K562 (cell line): ENCODE results near the gene CDC5L. TPM values are rescaled to one million over a fixed set of nuclear protein-coding genes. Genes with fewer than 3 reads are reported as not detected.

Experiments used
- ELF2 ChIP-seq: fragments of 250-450 bp; sonication (Bioruptor Pico); IDR thresholded peaks from 2 replicates; pipeline ENCODE4 v1.5.0; 2021; ENCODE audit warnings: mild to moderate bottlenecking
- LCOR ChIP-seq: sonication (generic); formaldehyde crosslinking; IDR thresholded peaks from 2 replicates; pipeline ENCODE4 v1.8.0; 2022; ENCODE audit warnings: mild to moderate bottlenecking, missing genetic modification reagents
- PHB2 ChIP-seq: fragments of 450-650 bp; IDR thresholded peaks from 2 replicates; pipeline ENCODE4 v1.6.1; 2017; ENCODE audit warnings: low read depth
- SMARCB1 ChIP-seq: IDR thresholded peaks from 2 replicates; pipeline ENCODE4 v1.6.1; 2011; ENCODE audit warnings: improper control_type of control experiment, low read depth; ENCODE audit not compliant: insufficient read length
- polyA plus RNA-seq, 8 experiments: library from polyadenylated mRNA; depleted of rRNA in 4 of 8; stranded (reverse) in 5 of 8; unstranded in 3 of 8; fragments of >200 nt; fragmentation: Nextera tagmentation in 2 of 8; fragmentation: Illumina TruSeq in 1 of 8; extraction: Ambion mirVana in 2 of 8; extraction: Trizol in 1 of 8; gene quantifications; 2 replicates each; pipeline versions ENCODE4 v1.2.1 to v1.2.3, GENCODE V29; 2011 to 2014; ENCODE audit warnings: inconsistent platforms in 1 of 8, missing spikeins in 1 of 8
- total RNA-seq, 7 experiments: library from RNA; depleted of rRNA in 6 of 7; stranded (reverse); fragments of >200 nt in 6 of 7; fragmentation: Illumina TruSeq in 2 of 7; extraction: Trizol in 2 of 7; gene quantifications; 2 replicates each; pipeline versions ENCODE4 v1.2.1 to v1.2.3, GENCODE V29; 2011 to 2021; ENCODE audit warnings: low replicate concordance in 1 of 7
- TF ChIP-seq, protein P1 (sequence below): fragments of 450-650 bp; IDR thresholded peaks from 2 replicates; pipeline ENCODE4 v1.6.1; 2016; ENCODE audit warnings: mild to moderate bottlenecking, moderate library complexity

CDC5L gene
- total and polyA plus RNA-seq, 9 of the 15 experiments (the other 6 are each of a cell fraction or from before 2014, with no cell fraction given) = 22.3 to 44.2 (median 30.8) TPM

- TF ChIP-seq, protein P1, sequence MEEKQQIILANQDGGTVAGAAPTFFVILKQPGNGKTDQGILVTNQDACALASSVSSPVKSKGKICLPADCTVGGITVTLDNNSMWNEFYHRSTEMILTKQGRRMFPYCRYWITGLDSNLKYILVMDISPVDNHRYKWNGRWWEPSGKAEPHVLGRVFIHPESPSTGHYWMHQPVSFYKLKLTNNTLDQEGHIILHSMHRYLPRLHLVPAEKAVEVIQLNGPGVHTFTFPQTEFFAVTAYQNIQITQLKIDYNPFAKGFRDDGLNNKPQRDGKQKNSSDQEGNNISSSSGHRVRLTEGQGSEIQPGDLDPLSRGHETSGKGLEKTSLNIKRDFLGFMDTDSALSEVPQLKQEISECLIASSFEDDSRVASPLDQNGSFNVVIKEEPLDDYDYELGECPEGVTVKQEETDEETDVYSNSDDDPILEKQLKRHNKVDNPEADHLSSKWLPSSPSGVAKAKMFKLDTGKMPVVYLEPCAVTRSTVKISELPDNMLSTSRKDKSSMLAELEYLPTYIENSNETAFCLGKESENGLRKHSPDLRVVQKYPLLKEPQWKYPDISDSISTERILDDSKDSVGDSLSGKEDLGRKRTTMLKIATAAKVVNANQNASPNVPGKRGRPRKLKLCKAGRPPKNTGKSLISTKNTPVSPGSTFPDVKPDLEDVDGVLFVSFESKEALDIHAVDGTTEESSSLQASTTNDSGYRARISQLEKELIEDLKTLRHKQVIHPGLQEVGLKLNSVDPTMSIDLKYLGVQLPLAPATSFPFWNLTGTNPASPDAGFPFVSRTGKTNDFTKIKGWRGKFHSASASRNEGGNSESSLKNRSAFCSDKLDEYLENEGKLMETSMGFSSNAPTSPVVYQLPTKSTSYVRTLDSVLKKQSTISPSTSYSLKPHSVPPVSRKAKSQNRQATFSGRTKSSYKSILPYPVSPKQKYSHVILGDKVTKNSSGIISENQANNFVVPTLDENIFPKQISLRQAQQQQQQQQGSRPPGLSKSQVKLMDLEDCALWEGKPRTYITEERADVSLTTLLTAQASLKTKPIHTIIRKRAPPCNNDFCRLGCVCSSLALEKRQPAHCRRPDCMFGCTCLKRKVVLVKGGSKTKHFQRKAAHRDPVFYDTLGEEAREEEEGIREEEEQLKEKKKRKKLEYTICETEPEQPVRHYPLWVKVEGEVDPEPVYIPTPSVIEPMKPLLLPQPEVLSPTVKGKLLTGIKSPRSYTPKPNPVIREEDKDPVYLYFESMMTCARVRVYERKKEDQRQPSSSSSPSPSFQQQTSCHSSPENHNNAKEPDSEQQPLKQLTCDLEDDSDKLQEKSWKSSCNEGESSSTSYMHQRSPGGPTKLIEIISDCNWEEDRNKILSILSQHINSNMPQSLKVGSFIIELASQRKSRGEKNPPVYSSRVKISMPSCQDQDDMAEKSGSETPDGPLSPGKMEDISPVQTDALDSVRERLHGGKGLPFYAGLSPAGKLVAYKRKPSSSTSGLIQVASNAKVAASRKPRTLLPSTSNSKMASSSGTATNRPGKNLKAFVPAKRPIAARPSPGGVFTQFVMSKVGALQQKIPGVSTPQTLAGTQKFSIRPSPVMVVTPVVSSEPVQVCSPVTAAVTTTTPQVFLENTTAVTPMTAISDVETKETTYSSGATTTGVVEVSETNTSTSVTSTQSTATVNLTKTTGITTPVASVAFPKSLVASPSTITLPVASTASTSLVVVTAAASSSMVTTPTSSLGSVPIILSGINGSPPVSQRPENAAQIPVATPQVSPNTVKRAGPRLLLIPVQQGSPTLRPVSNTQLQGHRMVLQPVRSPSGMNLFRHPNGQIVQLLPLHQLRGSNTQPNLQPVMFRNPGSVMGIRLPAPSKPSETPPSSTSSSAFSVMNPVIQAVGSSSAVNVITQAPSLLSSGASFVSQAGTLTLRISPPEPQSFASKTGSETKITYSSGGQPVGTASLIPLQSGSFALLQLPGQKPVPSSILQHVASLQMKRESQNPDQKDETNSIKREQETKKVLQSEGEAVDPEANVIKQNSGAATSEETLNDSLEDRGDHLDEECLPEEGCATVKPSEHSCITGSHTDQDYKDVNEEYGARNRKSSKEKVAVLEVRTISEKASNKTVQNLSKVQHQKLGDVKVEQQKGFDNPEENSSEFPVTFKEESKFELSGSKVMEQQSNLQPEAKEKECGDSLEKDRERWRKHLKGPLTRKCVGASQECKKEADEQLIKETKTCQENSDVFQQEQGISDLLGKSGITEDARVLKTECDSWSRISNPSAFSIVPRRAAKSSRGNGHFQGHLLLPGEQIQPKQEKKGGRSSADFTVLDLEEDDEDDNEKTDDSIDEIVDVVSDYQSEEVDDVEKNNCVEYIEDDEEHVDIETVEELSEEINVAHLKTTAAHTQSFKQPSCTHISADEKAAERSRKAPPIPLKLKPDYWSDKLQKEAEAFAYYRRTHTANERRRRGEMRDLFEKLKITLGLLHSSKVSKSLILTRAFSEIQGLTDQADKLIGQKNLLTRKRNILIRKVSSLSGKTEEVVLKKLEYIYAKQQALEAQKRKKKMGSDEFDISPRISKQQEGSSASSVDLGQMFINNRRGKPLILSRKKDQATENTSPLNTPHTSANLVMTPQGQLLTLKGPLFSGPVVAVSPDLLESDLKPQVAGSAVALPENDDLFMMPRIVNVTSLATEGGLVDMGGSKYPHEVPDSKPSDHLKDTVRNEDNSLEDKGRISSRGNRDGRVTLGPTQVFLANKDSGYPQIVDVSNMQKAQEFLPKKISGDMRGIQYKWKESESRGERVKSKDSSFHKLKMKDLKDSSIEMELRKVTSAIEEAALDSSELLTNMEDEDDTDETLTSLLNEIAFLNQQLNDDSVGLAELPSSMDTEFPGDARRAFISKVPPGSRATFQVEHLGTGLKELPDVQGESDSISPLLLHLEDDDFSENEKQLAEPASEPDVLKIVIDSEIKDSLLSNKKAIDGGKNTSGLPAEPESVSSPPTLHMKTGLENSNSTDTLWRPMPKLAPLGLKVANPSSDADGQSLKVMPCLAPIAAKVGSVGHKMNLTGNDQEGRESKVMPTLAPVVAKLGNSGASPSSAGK = no peak
- TF ChIP-seq ELF2 (CRISPR knock-in tag) (no peak), PHB2 (no peak), SMARCB1 (no peak), LCOR (CRISPR knock-in tag) (no peak)
Measured at GRCh38 chr6:44355640-44356039, 31.9 kb upstream of the CDC5L start (continued).
